CD4-positive, alpha-beta T cell treated with Interleukin-6 for 4 hours (primary cell): ENCODE measurements around the gene GP5.

ENCODE experiments used
- DNase-seq: peaks from one replicate; pipeline ENCODE4 v3.0.0-alpha.2; 2020; ENCODE audit warnings: mixed read lengths

Gene GP5, protein sequence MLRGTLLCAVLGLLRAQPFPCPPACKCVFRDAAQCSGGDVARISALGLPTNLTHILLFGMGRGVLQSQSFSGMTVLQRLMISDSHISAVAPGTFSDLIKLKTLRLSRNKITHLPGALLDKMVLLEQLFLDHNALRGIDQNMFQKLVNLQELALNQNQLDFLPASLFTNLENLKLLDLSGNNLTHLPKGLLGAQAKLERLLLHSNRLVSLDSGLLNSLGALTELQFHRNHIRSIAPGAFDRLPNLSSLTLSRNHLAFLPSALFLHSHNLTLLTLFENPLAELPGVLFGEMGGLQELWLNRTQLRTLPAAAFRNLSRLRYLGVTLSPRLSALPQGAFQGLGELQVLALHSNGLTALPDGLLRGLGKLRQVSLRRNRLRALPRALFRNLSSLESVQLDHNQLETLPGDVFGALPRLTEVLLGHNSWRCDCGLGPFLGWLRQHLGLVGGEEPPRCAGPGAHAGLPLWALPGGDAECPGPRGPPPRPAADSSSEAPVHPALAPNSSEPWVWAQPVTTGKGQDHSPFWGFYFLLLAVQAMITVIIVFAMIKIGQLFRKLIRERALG

DNA sequence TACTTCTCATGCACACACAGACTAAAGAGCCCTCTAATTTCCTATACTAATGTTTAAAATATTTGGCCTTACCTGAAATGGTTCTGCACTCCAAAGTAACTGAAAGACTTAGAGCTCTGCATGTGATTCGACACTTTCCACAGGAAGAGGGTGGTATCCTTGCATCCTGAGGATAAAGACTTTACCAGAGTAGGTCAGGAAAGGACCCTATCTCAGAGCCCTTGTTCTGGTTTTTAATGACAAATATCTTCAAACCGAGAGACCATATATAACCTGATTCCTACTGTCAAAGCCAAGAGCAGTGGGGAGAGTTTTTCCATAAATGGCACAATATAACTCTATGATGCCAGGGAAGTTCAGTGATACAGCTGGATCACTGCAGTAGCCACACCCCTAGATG lies at the start of gene GP5:
Gene GP5, minus strand, starts transcription at position 101 of the 400 bp plus-strand sequence. CDS start 984 bp downstream, outside the sequence.
- no peak for DNase-seq

DNA sequence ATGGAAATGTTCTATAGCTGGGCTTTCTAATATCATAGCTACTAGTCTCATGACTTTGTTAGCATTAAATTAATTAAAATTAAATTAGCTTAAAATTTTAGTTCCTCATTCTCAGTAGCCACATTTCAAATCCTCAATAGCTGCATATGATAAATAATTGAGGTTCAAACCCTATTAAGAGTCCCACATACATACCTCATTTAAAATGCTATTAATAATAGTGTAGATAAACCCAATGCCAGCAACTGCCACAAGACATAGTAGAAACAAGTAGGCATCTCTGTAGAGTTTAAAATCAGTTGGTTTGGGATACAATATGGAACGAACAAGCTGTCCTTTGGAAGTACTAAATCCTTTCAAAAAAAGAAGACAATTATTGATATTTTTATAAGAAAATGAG lies 48.6 kb upstream of the GP5 start:
- DNase-seq: no peak

DNA sequence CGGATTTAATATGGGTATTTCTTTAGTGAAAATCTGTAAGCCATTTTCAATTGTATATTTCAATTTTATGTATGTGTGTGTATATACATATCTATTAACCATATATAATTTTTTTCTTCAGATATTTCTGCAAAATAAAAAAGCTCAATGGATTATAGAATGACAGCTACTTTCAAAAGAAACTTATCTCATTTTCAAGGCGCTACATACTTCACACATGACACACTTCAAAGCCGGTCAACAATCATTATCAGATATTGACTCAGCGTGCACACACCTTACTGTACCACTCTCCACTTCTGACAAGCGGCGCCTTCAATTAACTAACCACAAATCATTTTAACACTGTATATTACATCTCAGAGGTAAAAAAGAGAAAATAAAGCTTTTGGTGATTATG lies 48.1 kb upstream of the GP5 start:
- DNase-seq: no peak

DNA sequence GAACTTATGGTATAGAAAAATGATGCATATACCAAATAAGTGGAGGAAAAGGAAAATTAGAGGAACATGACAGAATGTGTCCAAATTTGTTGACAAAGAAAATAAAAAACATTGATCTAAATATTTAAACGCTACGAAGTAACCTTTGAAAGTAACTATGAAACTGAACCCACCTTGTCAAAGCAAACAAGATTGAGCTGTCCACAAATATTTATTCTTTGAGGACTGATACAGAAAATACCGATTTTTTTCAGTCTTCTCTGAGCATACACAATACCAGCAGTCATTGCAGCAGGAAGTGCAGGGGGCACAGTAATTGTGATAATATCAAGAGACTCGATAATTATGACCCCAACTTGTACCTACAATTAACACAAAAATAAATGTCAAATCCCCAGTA lies 47.7 kb upstream of the GP5 start:
- no peak for DNase-seq

DNA sequence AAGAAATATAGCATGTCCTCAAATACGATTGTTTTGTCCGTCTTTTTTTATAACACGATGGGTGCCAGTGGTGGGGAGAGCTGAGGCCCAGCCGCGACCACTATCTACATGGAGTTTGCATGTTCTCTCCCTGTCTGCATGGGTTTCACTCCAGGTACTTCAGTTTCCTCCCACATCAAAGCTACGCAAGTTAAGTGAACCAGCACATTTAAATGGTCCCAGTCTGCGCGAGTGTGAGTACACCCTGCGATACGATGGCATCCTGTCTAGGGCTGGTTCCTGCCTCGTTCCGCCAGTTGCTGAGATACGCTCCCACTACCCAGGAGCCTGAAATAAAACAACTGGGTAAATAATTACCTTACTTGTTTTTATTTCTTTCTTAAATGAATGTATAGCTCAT lies 47.1 kb upstream of the GP5 start:
- no peak for DNase-seq

DNA sequence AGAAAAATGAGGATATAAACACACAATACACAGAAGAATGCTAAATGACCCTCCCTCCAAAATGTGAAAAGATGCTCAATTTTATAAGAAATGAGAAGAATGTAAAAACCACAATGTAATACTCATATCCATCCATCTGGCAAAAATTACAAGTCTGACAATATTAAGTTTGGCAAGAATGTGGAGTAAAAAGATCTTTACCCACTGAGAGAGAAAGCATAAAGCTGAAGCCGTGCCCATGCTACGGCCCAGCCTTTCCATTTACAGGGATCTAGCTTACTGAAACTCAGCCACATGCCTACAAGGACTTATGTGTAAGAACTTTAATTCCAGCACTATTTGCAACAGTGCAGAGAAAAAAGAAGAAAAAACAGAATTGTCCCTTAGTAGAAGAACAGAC lies 44.8 kb upstream of the GP5 start:
- DNase-seq: no peak

DNA sequence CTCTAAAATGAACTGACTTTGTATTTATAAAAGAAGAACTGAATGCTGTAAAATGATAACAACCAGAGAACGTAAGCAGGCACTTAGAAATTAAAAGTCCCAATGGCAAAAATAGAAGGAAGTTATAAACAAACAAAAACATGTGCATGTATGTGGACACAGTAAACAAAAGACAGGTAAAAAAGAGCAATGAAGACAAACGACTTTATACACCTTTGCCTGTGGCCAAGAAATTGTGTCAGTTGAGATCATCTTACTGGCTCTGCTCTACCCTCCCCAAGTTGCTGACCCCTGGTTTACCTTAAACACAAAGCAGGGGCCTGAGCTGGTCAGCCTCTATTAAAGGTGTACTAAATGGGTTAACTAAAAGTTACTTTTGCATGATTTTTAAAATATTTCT lies 41.7 kb upstream of the GP5 start:
- DNase-seq: no peak

DNA sequence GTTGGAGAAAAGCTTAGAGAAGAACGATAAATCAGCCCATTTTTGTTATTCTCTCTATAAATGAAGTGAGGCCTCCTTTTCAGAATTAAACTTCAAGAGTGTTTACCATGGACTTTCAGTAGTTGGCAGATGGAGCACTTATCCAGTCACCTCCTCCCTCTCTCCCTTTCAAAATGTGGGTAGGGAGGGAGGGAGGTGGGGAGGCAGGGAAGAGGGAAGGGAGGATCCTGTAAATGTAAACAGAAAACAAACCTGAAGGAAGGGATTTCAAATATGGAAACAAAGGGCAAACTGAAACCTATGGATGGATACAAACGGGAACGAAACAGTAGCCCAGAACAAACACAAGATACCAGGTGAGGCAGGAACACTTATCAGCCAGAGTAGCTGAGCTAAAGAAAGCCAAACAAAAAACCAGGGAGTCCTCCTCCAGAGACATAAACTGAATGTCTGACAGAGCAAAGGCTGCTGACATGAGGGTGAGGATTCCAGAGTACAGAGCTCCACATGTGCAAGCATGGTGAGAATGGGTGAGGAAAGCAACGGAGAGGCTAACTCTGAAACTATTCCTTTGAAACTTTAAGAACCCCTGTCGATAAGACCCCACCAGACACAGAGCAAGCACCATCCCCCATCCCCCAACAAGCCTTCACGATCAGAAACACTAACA lies 41.0 kb upstream of the GP5 start:
- DNase-seq: no peak

DNA sequence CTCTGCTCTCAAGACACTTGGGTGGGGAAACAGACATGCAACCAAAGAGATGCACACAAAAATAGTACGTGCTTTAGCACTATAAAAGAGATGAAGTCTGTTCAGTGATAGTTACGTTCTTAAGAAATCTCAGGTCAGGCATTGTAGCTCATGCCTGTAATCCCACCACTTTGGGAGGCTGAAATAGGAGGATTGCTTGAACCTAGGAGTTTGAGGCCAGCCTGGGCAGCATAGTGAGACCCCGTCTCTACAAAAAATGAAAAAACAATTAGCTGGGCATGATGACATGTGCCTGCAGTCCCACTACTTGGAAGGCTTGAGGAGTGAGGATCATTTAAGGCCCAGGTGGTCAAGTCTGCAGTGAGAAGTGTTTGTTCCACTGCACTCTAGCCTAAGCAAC lies 35.4 kb upstream of the GP5 start:
- DNase-seq: no peak

DNA sequence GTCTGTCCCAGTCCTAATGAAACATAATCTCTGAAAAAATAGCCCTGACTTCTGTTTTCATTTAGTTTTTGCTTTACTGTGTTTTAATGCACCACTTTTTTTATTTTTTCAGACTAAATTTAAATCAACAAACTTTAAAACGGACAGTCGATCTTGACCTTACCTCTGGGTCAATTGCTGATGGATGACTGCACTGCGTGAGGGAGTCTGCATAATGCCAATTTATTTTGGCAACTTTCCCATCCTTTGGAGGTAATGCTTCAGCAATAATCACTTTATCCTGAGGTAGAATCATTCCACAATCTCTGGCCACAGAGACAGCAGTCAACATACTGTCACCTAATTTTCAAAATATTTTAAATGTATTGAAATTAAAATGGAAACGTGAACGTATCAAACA lies 32.5 kb upstream of the GP5 start:
- DNase-seq: no peak

DNA sequence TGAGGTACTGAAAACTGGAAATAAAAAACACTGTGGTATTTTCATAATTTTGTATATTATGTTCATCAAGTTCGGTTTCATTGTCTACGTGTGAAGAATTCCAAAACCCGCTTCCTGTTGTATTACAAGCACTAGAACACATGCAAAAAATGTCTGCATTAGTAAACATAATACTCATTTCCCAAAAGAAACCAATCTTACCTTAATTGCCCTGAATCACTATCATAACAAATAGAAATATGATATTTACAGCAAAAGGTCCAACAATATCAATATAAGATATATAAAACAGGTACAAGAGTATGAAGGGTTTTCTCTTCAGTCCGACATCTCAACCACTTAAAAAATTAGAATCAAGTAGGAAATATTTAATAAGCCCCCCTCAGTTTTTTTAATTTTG lies 26.3 kb upstream of the GP5 start:
- DNase-seq: no peak

DNA sequence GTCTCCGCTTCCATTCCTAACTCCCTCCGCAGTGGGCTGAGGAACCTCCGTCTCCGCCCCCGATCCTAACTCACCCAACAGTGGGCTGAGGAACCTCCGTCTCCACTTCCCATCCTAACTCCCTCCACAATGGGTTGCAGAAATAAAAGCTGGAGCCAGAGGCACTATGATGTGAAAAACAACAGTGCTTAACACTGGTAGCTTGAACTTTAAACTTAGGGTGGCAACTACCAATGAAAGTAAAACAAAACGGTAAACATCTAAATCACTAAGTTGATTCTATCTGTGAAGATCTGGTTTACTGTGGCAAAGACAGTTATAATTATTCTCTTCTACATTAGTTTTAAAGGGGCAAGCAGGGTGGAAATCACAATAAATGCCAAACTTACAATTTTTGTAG lies 25.9 kb upstream of the GP5 start:
- no peak for DNase-seq

DNA sequence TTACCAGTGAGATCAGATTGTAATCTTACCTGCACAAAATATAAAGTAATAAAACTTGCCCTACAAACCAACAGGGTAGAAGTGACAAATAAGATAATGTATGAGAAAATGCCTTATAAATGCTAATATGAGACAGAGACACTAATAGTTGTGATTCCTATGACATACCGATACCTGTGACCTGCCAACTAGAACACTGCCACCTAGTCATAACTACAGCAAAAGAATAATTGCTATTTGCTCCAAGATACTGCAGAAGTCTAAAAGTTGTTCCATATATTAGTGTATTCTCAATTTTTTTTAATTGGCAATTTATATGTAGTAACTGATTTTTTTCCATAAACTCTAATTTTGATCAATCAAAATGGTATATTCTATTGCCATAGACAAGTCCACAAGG lies 25.3 kb upstream of the GP5 start:
- DNase-seq: no peak

DNA sequence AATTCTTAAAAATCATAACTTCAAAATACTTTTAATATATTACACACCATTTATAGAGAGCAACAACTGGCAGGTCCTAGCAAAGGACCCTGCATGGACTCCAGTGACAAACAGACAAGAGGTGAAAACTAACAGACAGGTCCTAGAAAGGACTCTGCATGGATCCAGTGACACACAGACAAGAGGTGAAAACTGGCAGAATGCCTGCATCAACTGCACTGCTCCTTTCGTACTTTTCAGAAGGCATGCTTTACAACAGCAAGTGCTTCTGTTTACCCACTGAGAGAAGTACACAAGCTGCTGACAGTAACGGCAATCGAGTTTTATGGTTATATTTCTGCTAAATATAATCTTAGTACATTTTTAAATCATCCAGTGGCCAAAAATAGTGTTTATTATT lies 24.3 kb upstream of the GP5 start:
- no peak for DNase-seq

DNA sequence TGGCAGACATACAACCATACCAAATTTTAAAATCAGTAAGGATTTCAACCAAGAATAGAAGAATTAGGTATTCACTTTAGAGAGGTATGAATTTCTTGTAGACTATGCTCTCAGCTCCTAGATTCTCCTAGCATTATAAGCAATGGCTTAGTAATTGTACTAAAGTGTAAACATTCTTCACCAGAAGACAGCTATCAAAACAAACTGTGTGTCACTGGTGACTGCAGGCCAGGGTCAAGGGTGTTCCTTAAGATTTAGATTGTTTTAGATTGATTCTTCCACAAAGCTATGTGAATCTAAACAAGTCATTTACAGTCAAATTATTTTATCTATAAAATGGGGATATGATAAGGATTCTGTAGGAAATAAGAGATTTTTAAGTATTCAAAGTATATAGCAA lies 23.1 kb upstream of the GP5 start:
- no peak for DNase-seq

DNA sequence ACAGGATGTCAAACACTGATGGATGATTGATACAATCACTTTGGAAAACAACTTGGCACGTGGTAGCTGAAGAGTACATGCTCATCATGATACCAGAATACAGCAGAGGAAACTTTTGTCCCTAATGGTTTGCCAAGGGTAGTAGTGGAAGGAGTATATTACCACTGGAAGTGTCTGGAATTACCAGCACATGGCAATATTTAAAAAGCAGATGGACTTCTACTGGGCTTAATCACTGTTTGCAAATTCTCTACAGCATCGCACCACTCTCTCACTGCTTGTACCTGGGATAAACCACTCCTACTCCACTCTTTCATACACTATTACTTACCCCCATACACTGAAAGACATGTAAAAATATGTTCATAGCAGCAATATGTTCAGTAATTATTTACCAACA lies 19.6 kb upstream of the GP5 start:
- no peak for DNase-seq

DNA sequence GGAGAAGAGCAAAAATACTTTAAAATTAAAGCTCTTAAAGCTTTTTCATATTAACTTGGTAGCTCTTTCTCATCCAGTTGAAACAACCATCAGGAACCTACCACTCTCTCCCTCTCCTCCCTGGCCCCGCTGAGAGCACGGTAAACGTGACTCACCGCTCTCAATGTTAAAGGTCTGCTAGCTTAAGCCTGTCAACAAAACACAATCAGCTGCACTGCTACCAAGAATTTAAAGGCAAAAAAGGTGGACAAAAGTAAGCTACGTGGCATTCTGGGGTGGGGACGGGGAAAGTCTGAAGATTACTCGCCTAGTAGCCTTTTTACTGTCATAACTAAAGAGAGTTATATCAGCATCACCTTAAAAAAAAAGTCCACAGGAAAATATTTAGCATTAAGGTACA lies 8.4 kb upstream of the GP5 start:
- no peak for DNase-seq

DNA sequence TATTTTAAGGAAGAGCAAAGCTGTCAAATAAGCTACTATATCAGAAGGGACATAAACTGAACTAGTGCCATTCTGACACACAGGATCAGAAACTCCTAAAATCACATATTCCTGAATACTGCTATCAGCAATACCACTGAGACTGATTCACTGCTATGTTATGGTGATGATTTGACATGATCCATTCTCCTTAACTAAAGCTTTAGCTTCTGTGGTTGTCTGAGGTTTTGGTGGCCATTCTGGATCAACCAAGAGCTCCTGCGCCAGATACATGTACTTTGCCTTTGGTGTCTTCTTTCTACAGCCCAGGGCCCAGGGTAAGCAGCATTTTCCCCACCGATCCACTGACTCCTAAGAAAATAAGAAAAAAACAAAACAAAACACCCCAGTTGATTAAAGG lies 6.7 kb upstream of the GP5 start:
- DNase-seq: no peak

DNA sequence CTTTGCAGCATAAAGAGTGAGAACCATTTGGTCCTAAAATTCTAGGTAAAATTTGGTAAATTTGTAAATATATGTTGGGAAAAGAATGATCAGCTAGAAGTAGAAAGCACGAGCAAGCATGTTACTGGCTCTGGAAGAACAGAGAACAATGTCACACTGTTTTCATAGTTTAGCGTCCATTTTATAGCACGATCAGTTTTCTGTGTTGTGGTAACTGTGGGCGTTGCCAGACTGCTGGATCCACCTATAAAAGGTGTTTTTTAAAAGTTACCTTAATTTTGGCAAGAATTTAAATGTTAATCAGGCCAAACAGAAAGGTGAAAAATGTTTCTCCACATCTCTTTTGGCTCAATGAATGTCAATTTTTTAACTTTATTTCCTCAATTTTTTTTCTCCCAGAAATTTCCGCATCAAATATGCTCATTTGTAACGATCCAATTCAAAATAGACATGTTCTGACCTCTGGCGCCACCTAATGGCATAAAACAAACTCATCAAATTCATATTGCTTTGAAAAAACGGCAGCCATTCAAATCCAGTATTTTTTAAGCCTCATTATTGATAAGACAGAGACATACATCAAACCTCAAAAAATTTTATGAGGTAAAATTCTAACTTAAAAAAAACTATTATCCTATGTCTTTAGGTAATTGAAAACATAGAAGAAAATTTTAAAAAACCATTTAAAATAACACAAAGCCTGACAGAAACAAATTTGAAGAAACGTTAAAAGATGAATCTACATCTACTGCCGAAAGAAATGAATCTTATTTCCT lies 5.5 kb upstream of the GP5 start:
- DNase-seq: peak; percentile 64

DNA sequence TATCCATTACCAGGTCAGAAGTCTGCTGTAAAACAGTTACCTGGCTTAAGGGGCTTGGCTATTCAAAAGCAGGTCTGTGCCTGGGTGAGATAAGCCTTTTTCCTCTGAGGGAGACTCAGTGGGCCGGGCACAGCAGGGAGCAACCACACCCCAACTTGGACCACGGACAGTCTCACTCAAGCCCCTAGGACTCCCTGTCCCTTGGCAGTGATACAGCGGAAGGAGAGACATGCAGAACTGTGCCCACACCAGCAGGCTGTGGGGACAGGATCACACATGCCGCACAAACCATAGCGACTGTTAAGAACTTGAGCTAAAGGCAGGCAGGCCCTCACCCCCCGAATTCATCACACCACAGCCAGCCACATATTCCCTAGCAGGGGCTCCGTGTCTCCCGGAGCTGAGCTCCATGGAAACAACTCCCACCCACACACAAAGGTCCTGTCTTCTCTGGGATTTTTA lies 2.8 kb upstream of the GP5 start:
- DNase-seq: no peak

DNA sequence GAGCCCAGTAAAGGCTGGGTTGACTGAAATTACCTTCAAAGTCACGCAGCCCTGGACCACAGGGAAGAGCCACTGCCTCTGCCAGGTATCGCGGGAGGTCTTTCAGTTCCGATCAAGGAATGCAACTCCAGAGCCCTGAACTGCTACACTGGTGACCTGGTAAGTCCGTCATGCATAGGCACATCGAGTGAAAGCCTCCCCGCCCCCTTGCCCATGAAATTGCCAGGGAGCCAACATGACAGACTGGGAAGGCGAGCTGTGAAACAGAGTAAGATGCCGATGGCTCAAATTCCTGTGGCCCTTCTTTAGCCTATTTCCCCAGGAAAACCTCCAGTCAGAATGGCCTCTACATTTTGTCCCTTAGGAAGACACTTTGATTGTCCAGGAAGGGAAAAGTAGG lies 2.3 kb upstream of the GP5 start:
- no peak for DNase-seq

DNA sequence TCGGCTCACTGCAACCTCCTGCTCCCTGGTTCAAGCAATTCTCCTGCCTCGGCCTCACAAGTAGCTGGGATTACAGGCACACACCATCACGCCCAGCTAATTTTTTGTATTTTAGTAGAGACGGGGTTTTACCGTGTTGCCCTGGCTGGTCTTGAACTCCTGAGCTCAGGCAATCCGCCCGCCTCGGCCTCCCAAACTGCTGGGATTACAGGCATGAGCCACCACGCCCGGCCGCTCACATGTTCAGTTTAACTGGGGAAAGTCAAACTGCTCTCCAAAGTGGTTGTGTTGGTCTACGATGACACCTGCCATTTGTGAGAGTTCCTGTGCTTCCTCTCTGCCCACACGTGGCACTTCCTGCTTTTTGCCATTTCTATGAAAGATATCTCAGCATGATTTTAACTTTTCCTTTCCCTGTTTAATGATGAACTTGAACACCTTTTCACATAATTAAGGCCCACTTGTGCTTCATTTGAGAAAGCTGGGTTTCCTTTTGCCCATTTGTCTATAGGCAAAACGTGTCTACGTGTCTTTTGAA lies 877 bp upstream of the GP5 start:
- no peak for DNase-seq

DNA sequence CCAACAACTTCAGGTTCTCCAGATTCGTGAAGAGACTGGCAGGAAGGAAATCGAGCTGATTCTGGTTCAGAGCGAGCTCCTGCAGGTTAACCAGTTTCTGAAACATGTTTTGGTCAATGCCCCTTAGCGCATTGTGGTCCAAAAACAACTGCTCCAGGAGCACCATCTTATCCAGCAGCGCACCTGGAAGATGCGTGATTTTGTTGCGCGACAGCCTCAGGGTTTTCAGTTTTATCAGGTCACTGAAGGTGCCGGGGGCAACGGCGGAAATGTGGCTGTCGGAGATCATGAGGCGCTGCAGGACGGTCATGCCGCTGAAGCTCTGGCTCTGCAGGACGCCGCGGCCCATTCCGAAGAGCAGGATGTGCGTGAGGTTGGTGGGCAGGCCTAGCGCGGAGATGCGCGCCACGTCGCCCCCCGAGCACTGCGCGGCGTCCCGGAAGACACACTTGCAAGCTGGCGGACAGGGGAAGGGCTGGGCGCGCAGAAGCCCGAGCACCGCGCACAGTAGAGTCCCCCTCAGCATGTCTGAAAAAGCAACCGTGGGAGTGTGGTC lies 1.2 kb downstream of the GP5 start:
- DNase-seq: peak; percentile 59
